ENCODE measurements around the gene UTS2R.
"Not testable (repeated sequence)": the region's sequence is repeated elsewhere in the genome, so short reads cannot be mapped to it uniquely, and the experiment has no call there.

The UTS2R gene

GRCh38 chr17:82376042-82376730 lies 4.6 kb downstream of the UTS2R start:
- DNase-seq: no peak

GRCh38 chr17:82377294-82377693 lies 5.7 kb downstream of the UTS2R start:
- DNase-seq: not testable (repeated sequence)

- no peak for DNase-seq
Measured at GRCh38 chr17:82377924-82378740, 6.6 kb downstream of the UTS2R start.

- DNase-seq: no peak
Measured at GRCh38 chr17:82378741-82379021, 7.1 kb downstream of the UTS2R start.

- DNase-seq: no peak
Measured at GRCh38 chr17:82380860-82381702, 9.5 kb downstream of the UTS2R start.

- not testable (repeated sequence) for DNase-seq
Measured at GRCh38 chr17:82381703-82382009, 10.1 kb downstream of the UTS2R start.

GRCh38 chr17:82382220-82382932 lies 10.8 kb downstream of the UTS2R start:
- DNase-seq: not testable (repeated sequence)

GRCh38 chr17:82382933-82383255 lies 11.3 kb downstream of the UTS2R start:
- DNase-seq: no peak

GRCh38 chr17:82383411-82383810 lies 11.8 kb downstream of the UTS2R start:
- DNase-seq: no peak

- no peak for DNase-seq
Measured at GRCh38 chr17:82384051-82384729, 12.6 kb downstream of the UTS2R start.

GRCh38 chr17:82384730-82385481 lies 13.3 kb downstream of the UTS2R start:
- no peak for DNase-seq

- no peak for DNase-seq
Measured at GRCh38 chr17:82385559-82386254, 14.1 kb downstream of the UTS2R start.

GRCh38 chr17:82386255-82386831 lies 14.8 kb downstream of the UTS2R start:
- DNase-seq: no peak

GRCh38 chr17:82386881-82387704 lies 15.5 kb downstream of the UTS2R start:
- no peak for DNase-seq

- no peak for DNase-seq
Measured at GRCh38 chr17:82387705-82388106, 16.1 kb downstream of the UTS2R start.

GRCh38 chr17:82388223-82388921 lies 16.8 kb downstream of the UTS2R start:
- no peak for DNase-seq

GRCh38 chr17:82388922-82389283 lies 17.3 kb downstream of the UTS2R start:
- DNase-seq: no peak

GRCh38 chr17:82389379-82389778 lies 17.8 kb downstream of the UTS2R start:
- no peak for DNase-seq

Data from stimulated activated CD4-positive, alpha-beta T cell treated with anti-CD3 and anti-CD28 coated beads, Interleukin-1b, Interleukin-23, amount 100 ng/mL, for 48 hours (primary cell).